Fibroblast of the conjunctiva (primary cell): ENCODE measurements around the gene CLDN20.
"Not testable (repeated sequence)": the region's sequence is repeated elsewhere in the genome, so short reads cannot be mapped to it uniquely, and the experiment has no call there.

Experiments used
- DNase-seq: peaks from one replicate; pipeline ENCODE4 v3.0.0-alpha.2; 2010; ENCODE audit warnings: low read depth

CLDN20 gene

GRCh38 chr6:155263373-155264063 is at the start of gene CLDN20:
CLDN20 (plus strand) TSS chr6:155264013; CDS start chr6:155275720, 11,707 bp downstream.
- no peak for DNase-seq

- DNase-seq: no peak
These were observed 47.9 kb upstream of the CLDN20 start for GRCh38 chr6:155215906-155216305.

GRCh38 chr6:155216312-155217046 is 47.3 kb upstream of the CLDN20 start:
- DNase-seq: no peak

- DNase-seq: not testable (repeated sequence)
These were observed 45.1 kb upstream of the CLDN20 start for GRCh38 chr6:155218711-155219110.

GRCh38 chr6:155219299-155219698 is 44.5 kb upstream of the CLDN20 start:
- DNase-seq: no peak

GRCh38 chr6:155219858-155220301 is 43.9 kb upstream of the CLDN20 start:
- DNase-seq: no peak

- no peak for DNase-seq
These were observed 42.7 kb upstream of the CLDN20 start for GRCh38 chr6:155221086-155221485.

GRCh38 chr6:155222506-155222905 is 41.3 kb upstream of the CLDN20 start:
- DNase-seq: no peak

GRCh38 chr6:155223646-155224451 is 40.0 kb upstream of the CLDN20 start:
- no peak for DNase-seq

GRCh38 chr6:155224618-155225017 is 39.2 kb upstream of the CLDN20 start:
- DNase-seq: no peak

- no peak for DNase-seq
These were observed 36.8 kb upstream of the CLDN20 start for GRCh38 chr6:155227046-155227445.

- DNase-seq: no peak
These were observed 35.2 kb upstream of the CLDN20 start for GRCh38 chr6:155228546-155229166.

GRCh38 chr6:155230975-155231374 is 32.8 kb upstream of the CLDN20 start:
- DNase-seq: not testable (repeated sequence)

- DNase-seq: no peak
These were observed 31.0 kb upstream of the CLDN20 start for GRCh38 chr6:155232848-155233247.

- DNase-seq: no peak
These were observed 29.6 kb upstream of the CLDN20 start for GRCh38 chr6:155234167-155234566.

GRCh38 chr6:155234687-155235086 is 29.1 kb upstream of the CLDN20 start:
- DNase-seq: no peak

- DNase-seq: no peak
These were observed 28.7 kb upstream of the CLDN20 start for GRCh38 chr6:155235087-155235486.

- DNase-seq: no peak
These were observed 26.2 kb upstream of the CLDN20 start for GRCh38 chr6:155237613-155238012.

GRCh38 chr6:155240905-155241600 is 22.8 kb upstream of the CLDN20 start:
- no peak for DNase-seq

GRCh38 chr6:155241966-155242365 is 21.8 kb upstream of the CLDN20 start:
- DNase-seq: no peak

- DNase-seq: no peak
These were observed 19.4 kb upstream of the CLDN20 start for GRCh38 chr6:155244434-155244833.

GRCh38 chr6:155245193-155245592 is 18.6 kb upstream of the CLDN20 start:
- no peak for DNase-seq
